Mammary epithelial cell (primary cell): ENCODE results near the gene CTDSP2.

Source experiments
- EZH2 ChIP-seq: IDR thresholded peaks from 2 replicates; pipeline ENCODE4 v1.6.1; 2012; ENCODE audit warnings: low read length, inconsistent platforms, borderline replicate concordance
- TF ChIP-seq, protein P1 (sequence below), 2 donors: IDR thresholded peaks in 1 of 2; conservative IDR thresholded peaks in 1 of 2; 2 replicates each; pipeline ENCODE4 v1.5.1; 2011 to 2012; ENCODE audit warnings: inconsistent platforms in 2 of 2, low read length in 2 of 2, mild to moderate bottlenecking in 2 of 2, control low read depth in 1 of 2, low read depth in 1 of 2; ENCODE audit not compliant: insufficient read depth in 1 of 2; ENCODE audit errors: extremely low read depth in 1 of 2

DNA sequence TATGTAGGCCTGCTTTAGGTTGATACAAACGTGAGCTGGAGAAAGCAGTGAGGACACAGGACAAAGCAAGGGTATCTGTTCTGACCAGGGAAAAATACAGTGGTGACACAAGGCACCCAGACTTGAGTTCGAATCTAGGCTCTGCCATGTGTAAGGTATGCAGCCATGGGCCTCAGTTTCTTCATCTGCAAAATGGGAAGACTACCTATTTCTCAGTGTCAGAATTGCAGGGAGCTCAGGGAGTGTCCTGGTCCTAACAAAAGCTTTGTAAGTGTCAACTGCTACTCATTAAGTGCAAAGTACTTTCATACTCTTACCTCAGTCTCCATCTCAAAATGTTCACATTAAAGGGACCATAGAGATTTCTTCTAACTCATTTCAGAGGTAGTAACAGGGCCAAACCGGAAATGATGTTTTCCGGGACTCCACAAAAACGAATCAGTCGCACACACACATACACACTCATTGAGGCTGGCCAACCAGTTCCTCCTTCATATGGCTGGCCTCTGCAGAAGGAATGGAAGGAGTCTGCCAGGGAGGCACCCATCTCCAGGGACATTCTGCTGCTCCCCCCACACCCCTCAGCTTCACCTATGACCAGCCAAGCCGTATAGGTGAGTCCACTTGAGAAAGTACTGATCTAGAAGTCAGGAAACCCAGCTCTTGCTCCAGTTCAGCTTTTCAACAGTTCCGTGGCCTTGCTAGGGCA is 7.8 kb downstream of the CTDSP2 start:
- TF ChIP-seq, protein P1, sequence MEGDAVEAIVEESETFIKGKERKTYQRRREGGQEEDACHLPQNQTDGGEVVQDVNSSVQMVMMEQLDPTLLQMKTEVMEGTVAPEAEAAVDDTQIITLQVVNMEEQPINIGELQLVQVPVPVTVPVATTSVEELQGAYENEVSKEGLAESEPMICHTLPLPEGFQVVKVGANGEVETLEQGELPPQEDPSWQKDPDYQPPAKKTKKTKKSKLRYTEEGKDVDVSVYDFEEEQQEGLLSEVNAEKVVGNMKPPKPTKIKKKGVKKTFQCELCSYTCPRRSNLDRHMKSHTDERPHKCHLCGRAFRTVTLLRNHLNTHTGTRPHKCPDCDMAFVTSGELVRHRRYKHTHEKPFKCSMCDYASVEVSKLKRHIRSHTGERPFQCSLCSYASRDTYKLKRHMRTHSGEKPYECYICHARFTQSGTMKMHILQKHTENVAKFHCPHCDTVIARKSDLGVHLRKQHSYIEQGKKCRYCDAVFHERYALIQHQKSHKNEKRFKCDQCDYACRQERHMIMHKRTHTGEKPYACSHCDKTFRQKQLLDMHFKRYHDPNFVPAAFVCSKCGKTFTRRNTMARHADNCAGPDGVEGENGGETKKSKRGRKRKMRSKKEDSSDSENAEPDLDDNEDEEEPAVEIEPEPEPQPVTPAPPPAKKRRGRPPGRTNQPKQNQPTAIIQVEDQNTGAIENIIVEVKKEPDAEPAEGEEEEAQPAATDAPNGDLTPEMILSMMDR (conservative IDR thresholded peaks at IDR 0.05 in 1 of 2, IDR thresholded peaks at IDR 0.05 in 1 of 2; ENCODE audit: extremely low read depth in 1 of 2, insufficient read depth in 1 of 2, low read depth in 1 of 2, low read length in 2 of 2), result no peak
- no peak for TF ChIP-seq EZH2
